NCI-H1694 treated with DMSO at 0.1 percent for 48 hours (cell line): ENCODE results near the gene STIM1.

Source experiments
- DNase-seq: peaks from one replicate; lab custom pipeline; 2025; lab: John Stamatoyannopoulos, UW

Gene STIM1

DNA sequence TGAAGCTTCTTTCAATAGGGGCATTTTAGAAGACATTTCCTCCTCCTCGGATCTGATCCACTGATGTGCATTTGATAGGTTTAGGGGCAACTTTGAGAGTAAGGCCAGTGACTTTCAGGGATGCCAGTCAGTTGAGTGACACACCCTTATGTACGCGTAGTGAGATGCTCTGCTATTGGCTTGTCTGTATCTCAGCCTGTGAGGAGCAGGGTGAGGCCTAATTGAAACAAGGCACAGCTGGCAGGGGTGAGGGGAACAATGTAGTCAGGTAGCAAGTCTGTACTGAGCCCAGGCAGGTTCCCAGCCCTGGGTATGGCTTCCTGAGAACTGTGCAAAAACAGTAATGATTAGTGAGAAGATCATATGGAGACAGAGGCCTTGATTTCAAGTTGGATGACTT, 61.5 kb downstream of the STIM1 start:
- no peak for DNase-seq

DNA sequence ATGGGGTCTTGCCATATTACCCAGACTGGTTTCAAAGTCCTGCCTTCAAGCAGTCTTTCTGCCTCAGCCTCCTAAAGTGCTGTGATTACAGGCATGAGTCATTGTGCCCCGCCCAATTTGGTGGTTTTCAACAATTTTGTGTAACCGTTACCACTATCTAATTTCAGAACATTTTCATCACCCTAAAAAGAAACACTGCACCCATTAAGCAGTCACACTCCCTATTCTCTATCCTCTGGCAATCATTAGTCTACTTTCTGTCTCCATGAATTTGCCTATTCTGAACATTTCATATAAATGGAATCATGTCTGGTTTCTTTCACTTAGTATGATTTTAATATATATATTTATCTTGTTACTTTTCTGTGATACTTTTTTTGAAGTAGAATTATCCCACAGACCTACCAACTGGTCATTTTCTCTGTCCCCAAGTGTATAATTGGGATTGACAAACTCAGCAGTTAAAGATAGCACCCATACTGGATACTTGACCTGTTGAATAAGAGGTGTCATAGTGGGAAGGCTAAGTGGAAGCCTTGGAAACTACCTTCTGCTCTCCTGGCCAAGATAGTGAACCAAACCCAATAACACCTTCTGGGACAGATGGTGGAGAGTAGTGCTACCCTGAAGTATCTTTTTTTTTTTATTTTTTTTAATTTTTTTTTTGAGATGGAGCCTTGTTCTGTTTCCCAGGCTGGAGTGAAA, 64.8 kb downstream of the STIM1 start:
- DNase-seq: no peak

DNA sequence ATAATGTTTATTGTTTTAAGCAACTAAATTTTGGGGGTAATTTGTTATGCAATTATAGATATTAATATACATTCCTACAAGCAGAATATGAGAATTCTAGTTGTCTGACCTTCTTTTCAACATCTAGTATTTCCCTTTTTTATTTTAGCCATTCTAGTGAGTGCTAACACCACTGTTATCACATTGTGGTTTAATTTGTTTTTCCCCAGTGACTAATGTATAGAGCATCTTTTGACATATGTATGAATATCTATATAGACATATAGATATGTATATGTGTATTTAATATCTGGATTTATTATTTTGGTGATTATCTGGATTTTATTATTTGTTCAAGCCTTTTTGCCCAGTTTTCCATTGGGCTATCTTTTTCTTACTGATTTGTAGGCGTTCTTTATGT, 66.6 kb downstream of the STIM1 start:
- DNase-seq: no peak

DNA sequence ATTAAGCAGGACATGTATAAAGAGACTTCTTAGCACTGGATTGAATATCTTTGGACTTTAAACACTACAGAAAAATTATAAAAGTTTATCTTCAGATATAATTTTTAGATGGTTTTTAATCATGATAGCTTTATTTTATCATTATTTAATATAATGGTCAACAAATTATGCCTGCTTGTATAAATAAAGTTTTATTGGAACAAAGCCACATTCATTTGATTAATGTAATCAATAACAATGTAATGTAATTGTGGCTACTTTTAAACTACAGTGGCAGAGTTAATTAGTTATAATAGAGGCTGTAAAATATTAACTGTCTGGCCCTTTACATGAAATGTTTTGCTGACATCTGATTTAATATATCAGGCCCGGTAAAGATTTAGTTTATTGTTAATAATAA, 70.0 kb downstream of the STIM1 start:
- no peak for DNase-seq

DNA sequence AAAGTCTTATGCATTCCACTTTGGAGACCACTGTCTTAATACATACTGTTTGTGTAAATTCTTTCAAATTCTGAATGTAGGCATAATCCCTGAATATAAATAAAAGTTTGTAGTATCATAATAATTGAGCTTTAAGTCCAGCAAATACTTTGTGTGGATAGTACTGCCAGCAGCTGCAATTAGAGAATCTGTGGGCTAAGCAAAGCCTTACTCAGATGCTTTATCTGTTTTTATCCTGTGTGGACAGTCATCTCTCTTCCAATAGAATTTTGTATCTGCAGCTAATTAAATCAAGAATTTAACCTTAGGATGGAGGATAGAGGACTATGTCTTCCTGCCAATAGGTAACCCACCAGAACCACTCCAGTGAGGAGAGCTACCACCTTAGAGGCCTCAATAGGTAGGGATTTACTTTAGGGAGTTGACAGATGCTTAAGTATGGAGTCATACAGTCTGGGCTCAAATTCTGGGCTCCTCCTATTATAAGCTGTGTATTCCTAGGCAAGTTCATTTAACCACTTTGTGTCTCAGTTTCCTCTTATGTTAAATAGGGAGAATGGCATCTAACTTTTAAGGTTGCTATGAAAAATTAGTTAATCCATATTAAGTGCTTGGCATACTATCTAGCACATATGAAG, 71.1 kb downstream of the STIM1 start:
- DNase-seq: no peak

DNA sequence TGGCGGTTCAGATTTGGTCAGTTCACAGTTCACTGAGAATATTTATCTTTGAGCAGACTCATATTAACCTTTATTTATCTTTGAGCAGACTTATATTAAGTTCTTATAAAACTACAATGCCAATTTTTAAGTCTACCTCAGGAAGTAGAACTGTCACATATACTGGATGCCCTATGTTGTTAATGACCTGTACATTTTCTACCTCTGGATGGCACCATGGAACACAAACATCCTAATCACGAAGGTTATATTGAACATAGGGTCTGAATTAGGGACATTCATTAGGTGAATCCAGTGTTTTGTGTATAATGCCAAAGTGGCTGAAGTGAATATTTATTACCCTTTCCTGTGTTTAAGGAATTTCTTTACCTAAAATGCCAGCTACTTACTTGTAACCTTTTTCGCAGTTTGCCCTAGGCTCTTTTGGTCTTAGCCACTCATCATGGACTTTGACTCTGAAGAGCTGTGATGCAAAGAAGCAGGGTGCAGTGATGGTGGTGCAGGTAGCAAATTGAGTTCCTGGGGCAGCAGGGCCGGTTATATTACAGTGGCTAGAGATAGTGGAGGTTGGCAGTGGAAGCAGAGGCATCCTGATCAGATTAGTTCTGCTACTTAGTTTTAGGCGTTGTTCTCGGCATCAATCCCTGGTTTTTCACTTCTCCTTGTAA, 71.8 kb downstream of the STIM1 start:
- DNase-seq: no peak

DNA sequence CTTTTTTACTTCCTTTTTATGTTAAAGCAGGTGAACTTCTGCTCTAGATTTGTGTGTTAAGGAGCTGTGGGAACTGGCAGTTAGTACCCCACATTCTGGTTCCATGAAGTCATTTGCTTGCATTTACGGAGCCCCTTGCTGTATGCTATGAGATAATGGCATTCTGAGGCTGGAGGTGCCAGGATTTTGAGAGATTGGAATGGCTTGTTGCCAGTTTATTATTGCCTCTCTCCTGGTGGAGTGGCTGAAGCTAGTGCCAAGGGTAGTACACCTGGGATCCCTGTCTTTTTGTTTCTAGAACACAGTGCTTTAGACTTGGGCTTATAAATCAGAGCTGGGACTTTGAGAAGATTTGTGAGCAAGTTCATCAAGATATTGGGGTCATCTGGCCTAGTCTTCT, 73.8 kb downstream of the STIM1 start:
- no peak for DNase-seq

DNA sequence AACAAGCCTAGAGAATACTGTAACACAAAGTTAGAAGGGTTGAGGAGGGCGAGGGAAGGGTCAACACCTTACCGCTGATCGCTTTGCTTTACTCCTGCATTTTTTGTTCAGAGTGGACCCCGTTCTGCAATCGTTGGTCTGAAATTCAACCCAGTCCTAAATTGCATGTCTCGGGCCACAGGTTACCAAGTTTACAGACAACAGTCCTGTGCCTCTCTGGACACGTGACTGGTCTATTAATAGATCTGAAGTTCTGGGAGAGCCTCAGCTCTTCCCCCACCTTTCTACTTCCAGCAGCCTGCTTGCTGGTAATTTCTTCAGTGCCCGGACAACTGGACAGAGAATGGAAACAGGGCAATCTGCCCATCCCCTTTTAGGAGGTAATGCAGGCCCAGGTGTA, 74.2 kb downstream of the STIM1 start:
- no peak for DNase-seq

DNA sequence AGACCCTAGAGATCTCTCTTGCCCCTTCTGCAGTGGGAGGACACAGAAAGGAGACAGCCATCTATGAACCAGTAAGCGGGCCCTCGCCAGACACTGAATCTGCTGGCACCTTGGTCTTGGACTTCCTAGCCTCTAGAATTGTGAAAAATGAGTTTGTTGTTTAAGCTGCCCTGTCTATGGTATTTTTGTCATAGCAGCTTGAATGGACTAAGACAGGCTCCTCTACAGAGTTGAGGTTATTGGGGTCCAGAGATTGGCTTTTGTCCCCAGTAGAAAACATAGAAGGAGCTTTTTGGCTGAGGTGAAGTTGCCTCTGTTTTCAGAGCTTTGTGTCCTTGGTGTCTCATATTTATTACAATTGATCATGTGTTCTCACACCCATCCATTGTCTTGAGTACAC, 77.2 kb downstream of the STIM1 start:
- DNase-seq: no peak

DNA sequence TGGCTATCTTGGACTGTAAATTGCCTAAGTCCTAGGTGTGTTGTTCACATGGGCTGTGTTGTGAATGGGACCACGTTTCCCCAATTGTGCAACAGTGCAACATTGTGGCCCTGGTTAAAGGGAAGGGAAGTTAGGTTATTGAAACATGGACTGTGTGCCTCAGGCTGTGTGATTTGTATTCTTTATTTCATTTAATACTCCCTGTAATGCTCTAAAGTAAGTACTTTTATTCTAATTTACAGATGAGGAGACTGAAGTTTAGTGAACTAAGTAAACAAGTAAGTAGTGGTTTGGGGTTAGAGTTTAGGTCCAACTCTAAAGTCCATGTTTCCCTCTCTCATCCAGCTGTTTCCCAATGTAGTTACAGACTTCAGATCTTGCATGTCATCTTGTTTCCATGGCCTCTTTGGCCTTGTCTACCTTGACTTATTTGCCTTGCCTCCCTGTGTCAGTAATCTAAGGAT, 77.7 kb downstream of the STIM1 start:
- no peak for DNase-seq

DNA sequence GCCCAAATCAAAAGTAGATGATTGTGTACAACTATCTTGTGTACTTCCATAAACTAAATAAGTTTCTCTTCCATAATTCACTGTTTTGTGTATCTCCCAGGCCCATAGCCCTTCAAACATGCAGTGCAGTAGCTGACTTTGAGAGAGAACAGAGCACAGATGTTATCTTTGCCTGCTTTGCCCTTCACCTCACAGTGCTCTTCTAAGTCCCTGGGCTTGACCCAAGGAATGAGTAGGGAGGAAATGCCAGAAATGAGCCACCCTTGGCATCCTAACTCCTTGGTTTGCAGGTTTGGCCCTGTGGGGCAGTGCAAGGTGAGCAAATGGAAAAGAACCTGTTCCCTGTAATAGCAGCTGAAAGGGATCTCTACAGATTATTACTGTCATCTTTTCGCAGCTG, 79.2 kb downstream of the STIM1 start:
- DNase-seq: no peak

DNA sequence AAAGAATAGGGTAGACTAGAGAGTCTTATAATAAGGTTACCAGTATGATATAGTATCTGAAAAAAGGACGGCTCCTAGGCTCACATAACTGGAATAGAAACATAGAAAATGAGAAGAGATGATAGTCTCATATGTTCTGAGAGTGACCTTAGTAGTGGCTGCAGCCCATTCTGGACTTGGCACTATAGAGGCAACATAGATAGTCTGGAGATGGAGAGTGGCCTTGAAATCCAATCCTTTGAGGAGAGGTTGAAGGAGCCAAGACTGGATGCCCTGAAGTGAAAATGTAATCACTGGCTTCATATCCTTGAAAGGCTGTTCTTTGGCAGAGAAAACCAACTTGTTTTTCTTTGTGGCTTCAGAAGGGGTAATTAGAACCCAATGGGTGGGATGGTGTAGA, 81.1 kb downstream of the STIM1 start:
- no peak for DNase-seq

DNA sequence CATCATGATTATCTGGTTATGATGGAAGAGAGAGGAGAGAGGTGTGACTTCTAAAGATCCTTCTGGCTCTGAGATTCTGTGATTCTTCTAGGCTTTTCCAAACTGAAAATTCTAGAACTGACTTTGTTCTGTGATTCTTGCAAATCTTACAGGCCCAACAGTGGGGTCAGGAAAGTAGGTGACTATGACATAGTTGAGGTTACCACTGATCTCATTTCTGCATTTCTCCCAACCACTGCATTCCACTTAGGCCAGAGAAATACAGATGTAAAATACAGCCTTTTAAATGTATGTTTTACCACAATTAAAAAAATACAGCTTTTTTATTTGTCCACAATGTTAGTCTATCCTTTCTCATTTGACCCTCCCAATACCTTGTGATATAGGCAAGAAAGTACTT, 83.7 kb downstream of the STIM1 start:
- no peak for DNase-seq

DNA sequence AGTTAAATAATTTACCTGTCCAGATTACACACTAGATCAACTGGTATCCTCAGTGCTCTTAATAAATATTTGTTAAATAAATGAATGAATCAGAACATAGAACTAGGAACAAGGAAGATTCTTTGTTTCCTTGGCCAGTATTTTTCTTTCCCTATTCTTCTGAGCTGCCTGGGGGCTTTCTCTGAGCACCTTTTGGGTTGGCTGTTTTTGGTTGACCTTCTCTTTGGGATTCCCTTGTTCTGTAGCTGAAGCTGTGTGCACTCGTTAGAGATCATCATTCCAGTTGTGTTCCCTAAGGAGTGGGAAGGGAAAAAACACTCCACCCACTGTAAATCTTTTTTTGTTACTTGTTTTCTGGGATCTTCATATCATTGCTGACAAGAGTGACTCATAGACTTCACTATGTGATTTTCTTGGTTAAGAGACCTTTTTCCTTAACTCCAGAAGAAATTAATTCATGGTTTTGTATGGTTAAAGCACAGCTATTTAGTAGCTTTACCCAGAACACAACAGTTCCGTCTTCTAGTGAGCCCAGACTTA, 84.3 kb downstream of the STIM1 start:
- no peak for DNase-seq

DNA sequence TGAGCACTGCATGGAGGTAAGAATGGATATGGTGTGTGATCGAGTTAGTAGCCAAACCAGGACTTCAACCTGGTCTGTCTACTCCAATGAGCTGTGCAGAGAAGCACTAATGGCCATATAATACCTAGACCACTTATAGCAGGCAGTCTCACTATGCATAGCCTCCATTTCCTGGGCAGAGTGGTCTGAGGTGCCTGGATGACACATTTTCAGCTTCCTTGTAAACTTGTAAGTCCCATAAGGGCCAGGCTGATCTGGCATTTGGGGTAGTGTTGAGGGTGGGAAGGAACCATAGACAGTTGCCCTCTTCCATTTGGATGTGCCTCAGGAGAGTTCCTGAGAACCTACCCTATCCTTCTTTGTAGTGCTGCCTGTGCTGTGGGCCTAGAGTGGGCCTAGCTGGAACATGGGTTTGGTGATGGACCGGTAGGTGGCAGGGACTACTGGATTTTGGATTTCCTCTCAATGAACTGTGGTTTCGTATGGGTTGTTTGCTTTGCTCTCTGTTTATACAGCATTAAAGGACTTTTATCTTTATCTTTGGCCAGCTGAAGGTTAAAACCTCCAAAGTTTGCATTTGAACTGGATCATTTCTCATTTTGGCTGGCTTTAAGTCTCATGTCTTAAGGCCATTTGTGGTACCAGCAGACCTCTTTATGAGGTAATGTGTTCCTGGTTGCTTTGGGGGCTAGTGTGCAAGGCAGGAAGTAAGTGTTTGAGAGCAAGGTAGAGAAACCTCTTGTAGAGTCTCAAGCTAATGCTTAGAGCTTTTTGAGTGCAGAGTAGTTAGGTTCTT, 86.9 kb downstream of the STIM1 start:
- DNase-seq: no peak

DNA sequence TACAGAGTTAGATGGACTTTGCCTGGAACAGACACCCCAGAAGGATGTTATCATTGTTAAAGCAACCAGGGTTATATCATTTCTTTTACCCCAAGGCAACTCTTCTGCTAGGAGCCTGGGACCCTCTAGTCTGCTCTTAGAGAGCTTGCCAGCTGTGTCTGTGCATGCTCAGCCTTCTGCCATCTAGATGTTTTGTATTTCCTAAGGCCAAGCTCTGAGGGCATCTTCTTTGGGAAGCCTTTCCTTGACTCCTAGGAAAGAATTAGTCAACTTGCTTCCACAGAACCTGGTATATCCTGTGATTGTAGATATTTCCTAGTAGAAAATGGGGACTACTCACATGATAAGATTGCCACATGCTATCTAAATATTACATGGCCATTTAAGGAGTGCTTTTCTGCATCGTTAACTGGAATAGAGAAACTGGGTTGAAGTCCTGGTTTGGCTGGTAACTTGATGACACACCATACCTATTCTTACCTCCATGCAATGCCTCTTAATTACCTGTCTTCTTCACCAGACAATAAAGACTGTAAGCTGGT, 87.6 kb downstream of the STIM1 start:
- no peak for DNase-seq

DNA sequence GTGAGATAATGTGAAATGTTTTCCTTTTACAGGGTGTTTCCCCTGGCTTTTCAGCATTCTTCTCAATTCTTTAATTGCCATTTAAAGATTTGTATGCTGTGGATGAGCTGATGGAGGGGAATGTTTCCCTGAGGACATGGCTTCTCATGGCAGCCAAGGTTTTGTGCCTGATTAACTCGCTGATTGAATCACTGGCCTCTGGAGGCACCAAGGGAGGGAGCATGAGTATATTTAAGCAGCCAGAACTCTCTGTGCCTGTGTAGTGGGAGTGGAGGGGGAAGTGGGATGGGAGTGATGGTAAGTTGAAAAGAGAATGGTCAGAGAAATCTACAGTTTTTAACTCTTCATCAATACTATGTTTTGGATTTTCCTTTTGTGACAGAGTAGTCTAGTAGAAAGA, 88.7 kb downstream of the STIM1 start:
- DNase-seq: no peak

DNA sequence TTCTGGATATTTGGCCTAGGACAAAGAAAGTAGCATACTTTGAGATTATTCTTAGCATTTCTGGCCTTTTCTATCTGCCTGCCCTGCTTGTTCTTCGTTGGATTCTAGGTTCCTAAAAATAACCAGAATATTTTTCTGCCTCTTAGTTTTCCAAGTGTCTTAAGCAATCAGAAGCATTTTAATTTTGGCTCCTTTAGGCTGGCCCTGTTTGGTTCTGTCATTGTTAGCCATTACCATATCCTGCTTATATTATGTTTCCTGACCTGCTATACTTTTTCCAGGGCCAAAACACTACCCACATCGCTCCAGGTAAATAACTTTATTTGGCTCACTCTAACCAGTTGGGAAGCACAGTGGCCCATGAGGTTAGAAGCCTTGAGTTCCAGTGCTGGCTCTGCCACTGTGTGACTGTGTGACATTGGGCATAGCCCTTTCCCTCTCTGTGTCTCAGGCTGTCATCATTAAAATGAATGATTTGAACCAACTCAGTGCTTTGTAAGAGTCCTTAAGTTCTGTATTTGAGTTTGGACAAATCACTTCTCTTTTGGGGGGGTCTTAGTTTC, 91.1 kb downstream of the STIM1 start:
- DNase-seq: no peak

DNA sequence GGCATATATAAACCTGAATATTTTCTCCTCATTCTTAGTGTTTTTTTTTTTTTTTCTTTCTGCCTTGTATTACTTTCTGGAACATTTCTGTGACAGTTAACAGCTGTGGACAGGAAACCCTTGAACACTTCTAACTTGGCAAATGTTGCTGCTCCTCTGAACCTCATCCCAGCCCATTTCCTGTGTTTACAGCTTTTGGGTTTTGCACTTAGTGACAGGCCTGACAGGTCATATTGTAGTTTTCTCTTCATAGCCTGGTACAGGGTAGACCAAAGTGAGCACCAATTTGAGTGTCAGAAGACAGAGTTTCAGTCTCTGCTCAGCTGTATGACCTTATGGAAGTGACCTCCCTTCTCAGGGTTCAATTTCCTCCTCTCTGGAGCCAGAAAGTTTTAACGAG, 91.6 kb downstream of the STIM1 start:
- no peak for DNase-seq

DNA sequence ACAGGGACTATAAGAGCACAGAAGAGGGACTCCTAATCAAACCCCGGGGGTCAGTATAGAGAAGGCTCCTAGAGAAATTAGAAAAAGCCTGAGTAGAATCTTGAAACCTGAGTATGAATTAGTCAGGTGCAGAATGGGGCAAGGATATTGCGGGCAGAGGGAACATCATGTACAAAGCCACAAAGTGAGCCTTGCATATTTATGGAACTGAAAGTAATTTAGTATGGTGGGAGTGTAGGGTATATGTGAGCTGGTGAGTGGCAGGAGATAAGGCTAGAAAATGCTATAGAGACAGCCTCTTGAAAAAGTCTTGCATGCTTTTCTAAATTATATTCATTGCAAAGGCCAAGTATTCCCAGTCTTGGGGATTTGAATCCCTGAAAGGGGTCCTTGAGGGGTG, 93.7 kb downstream of the STIM1 start:
- DNase-seq: no peak

DNA sequence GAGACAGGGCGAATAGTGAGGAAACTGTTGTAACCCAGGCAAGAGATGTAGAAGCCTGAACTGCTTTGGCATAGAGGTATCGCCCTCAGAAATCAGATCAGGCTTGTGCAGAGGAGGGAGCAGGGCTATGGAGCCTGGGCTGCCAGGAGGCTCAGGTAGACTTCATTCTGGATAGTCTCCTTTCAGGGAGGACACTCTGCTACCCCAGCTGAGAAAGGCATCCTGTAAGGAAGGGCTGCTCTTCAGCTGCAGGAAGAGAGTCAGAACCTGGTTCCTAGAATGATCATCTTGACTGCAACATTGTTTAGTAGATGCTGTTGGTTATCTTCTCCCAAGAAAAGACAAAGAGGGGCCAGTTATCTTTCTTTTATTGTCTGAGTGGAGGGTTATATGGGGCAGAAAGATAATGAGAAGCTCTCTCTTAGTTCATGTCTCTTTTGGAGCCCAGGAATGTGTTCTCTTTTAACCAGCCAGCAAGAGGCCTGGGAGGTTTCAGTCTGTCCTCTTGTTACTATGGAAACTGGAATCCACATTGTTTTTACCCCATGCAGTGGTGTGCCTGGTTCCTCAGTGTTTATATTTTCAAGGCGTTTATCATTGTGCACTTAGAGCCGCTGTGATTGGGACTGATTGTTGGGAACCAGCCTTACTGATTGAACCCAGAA, 95.7 kb downstream of the STIM1 start:
- no peak for DNase-seq
